Endothelial cell of umbilical vein (primary cell): ENCODE results near the gene ATP12A.

ENCODE experiments used
- EZH2 ChIP-seq: IDR thresholded peaks from 2 replicates; pipeline ENCODE4 v1.6.1; 2012; ENCODE audit warnings: borderline replicate concordance, low read depth, mild to moderate bottlenecking, moderate library complexity, low read length, inconsistent platforms; ENCODE audit not compliant: severe bottlenecking
- FOS ChIP-seq: IDR thresholded peaks from 2 replicates; pipeline ENCODE4 v1.6.1; 2011; ENCODE audit warnings: mild to moderate bottlenecking, low read length, moderate library complexity, borderline replicate concordance; ENCODE audit not compliant: insufficient read depth
- GATA2 ChIP-seq: IDR thresholded peaks from 2 replicates; pipeline ENCODE4 v1.7.0; 2011; ENCODE audit warnings: low read depth, mild to moderate bottlenecking, moderate library complexity, mixed read lengths, low read length; ENCODE audit not compliant: insufficient read length, insufficient read depth
- JUN ChIP-seq: IDR thresholded peaks from 2 replicates; pipeline ENCODE4 v1.6.1; 2011; ENCODE audit warnings: borderline replicate concordance, low read depth; ENCODE audit not compliant: insufficient read length, insufficient read depth
- MAX ChIP-seq: IDR thresholded peaks from 2 replicates; pipeline ENCODE4 v1.6.1; 2011; ENCODE audit not compliant: insufficient read depth, insufficient read length
- MYC ChIP-seq: IDR thresholded peaks from one replicate; pipeline ENCODE4 v1.6.1; 2011; ENCODE audit warnings: mild to moderate bottlenecking, low read depth, low read length
- POLR2A ChIP-seq: IDR thresholded peaks from 2 replicates; pipeline ENCODE4 v1.6.1; 2012; ENCODE audit warnings: low read depth, mild to moderate bottlenecking, control low read depth, low read length
- POLR2AphosphoS5 ChIP-seq: IDR thresholded peaks from 2 replicates; pipeline ENCODE4 v1.6.1; 2012; ENCODE audit warnings: low read depth, mild to moderate bottlenecking, control low read depth, low read length, moderate library complexity; ENCODE audit not compliant: insufficient read depth
- TF ChIP-seq, protein P1 (sequence below), 2 donors: IDR thresholded peaks; 1 replicate in 1 of 2; 2 replicates in 1 of 2; pipeline ENCODE4 v1.5.1; 2011; ENCODE audit warnings: low read length in 2 of 2, mild to moderate bottlenecking in 2 of 2, moderate library complexity in 2 of 2, control low read depth in 1 of 2, inconsistent platforms in 1 of 2, low read depth in 1 of 2; ENCODE audit not compliant: insufficient read depth in 1 of 2; ENCODE audit errors: extremely low read depth in 1 of 2

GRCh38 chr13:24662195-24663088 lies 17.8 kb upstream of the ATP12A start:
- TF ChIP-seq EZH2 (no peak), POLR2A (no peak), POLR2AphosphoS5 (no peak), MYC (no peak), GATA2 (no peak), MAX (no peak), JUN (no peak), FOS (no peak)
- TF ChIP-seq, protein P1, sequence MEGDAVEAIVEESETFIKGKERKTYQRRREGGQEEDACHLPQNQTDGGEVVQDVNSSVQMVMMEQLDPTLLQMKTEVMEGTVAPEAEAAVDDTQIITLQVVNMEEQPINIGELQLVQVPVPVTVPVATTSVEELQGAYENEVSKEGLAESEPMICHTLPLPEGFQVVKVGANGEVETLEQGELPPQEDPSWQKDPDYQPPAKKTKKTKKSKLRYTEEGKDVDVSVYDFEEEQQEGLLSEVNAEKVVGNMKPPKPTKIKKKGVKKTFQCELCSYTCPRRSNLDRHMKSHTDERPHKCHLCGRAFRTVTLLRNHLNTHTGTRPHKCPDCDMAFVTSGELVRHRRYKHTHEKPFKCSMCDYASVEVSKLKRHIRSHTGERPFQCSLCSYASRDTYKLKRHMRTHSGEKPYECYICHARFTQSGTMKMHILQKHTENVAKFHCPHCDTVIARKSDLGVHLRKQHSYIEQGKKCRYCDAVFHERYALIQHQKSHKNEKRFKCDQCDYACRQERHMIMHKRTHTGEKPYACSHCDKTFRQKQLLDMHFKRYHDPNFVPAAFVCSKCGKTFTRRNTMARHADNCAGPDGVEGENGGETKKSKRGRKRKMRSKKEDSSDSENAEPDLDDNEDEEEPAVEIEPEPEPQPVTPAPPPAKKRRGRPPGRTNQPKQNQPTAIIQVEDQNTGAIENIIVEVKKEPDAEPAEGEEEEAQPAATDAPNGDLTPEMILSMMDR (IDR thresholded peaks at IDR 0.05; ENCODE audit: extremely low read depth in 1 of 2, insufficient read depth in 1 of 2, low read depth in 1 of 2, low read length in 2 of 2), result no peak
